Mammary epithelial cell (primary cell): ENCODE data around the gene HHAT.

Experiments used
- CTCF ChIP-seq, 2 donors: IDR thresholded peaks in 1 of 2; conservative IDR thresholded peaks in 1 of 2; 2 replicates each; pipeline ENCODE4 v1.5.1; 2011 to 2012; ENCODE audit warnings: inconsistent platforms in 2 of 2, low read length in 2 of 2, mild to moderate bottlenecking in 2 of 2, control low read depth in 1 of 2, low read depth in 1 of 2; ENCODE audit not compliant: insufficient read depth in 1 of 2; ENCODE audit errors: extremely low read depth in 1 of 2
- EZH2 ChIP-seq: IDR thresholded peaks from 2 replicates; pipeline ENCODE4 v1.6.1; 2012; ENCODE audit warnings: low read length, inconsistent platforms, borderline replicate concordance

DNA sequence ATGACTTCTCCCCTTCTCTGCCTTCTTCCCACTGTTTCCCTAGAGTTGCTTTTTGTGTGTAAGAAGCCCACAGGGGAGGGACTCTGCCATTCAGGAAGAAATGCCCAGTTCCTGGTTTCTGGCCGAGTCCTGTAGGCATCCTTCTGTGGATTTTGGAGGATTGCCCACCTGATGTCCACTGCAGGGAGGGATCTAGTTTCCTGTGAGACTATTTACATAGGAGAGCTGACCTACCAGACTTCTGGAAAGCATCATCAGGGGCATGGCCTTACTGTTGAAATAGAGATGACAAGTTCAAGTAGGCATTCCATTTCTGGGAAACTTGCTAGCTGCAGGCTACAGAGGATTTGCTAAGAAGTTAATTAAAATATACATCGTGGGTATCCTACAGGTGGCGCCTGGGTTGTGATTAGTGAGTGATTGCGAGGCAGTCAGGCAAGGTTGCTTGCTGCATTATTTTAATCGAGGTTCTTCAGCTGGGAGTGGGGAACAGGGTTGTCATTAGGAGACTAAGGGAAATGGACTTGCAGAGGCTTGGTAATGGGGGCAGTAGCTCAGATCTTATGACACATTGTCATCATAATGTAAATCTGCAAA, 148.7 kb downstream of the HHAT start:
- TF ChIP-seq CTCF (conservative IDR thresholded peaks at IDR 0.05 in 1 of 2, IDR thresholded peaks at IDR 0.05 in 1 of 2; ENCODE audit: extremely low read depth in 1 of 2, insufficient read depth in 1 of 2, low read depth in 1 of 2, low read length in 2 of 2), result no peak
- no peak for TF ChIP-seq EZH2
